GM13977 (cell line): Measurements from ENCODE around the gene MEF2D.

ENCODE experiments used
- DNase-seq: peaks from one replicate; pipeline ENCODE4 v3.0.0; 2012; ENCODE audit warnings: low spot score
- CTCF ChIP-seq: IDR thresholded peaks from 2 replicates; pipeline ENCODE4 v1.5.1; 2012; ENCODE audit warnings: mild to moderate bottlenecking, control low read depth; ENCODE audit not compliant: insufficient read depth; ENCODE audit errors: extremely low read depth, missing control alignments
- in situ Hi-C: fragments of 300-500 bp; cut with MboI; formaldehyde crosslinking; loops from one replicate; pipeline ENCODE4 v1.12.0; 2022; ENCODE audit warnings: low sequenced_read_pairs, low pct_unique_long_range_greater_than_20kb, mixed read lengths, inconsistent platforms; ENCODE audit not compliant: unreplicated experiment

MEF2D gene

GRCh38 chr1:156534424-156535060 lies 34.0 kb upstream of the MEF2D start:
- in situ Hi-C loops, result no loop called here

DNA sequence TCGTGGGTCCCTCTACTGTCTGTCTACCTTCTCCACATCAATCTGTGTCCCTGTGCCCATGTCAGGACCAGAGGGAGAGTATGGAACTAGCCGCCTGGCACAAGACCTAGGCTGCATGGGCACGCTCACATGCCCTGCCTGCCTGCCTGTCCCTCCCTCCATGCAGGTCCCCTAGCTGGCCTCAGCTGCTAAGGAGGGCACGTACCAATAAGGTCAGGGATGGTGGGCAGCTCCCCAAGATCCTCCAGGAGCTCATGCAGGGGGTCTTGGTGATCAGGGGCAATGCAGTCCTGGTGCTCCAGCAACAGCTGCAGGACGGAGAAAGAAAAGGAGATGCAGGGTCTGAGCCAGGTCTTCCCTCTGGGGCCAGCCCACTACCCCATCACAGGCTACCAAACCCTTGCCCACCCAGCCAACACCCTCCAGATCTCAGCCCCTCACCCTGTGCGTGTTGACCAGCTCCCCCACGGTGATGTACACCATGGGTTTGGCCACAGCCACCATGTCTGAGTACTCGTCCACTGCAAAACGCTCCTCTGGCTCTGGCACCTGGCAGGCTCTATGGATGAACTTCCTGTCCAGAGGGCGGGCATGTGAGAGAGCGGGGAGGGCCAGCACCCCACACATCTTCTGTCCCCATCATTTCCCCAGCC lies 33.1 kb upstream of the MEF2D start:
- TF ChIP-seq CTCF, result no peak
- in situ Hi-C loops, result no loop called here

More at GRCh38 chr1:156534424-156535060, 34.0 kb upstream of the MEF2D start:
- no peak for TF ChIP-seq CTCF
- no peak for DNase-seq

GRCh38 chr1:156532374-156532773 lies 31.8 kb upstream of the MEF2D start:
- DNase-seq, result no peak
- in situ Hi-C loops, result no loop called here

More for the DNA sequence above, 33.1 kb upstream of the MEF2D start:
- DNase-seq, result no peak

DNA sequence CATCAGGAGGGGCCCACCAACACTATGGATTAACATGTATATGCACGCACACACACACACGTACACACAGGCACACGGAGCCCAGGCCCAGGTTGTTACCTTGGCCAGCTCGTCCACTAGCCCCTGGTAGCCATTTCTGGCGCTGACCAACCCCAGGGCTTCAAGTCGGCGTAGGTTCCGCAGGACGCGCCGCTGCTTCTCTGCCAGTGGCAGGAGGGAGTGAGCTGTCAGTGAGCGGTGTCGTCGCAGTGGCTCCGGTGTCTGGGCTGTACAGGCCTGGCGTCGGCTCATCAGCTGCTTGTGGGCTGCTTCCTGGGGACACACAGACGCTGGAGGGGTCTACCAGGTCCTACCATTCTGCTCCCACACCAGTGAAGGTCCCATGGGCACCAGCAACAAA lies 29.4 kb upstream of the MEF2D start:
- in situ Hi-C loops, result no loop called here
- no peak for TF ChIP-seq CTCF

More at GRCh38 chr1:156532374-156532773, 31.8 kb upstream of the MEF2D start:
- TF ChIP-seq CTCF, result no peak

DNA sequence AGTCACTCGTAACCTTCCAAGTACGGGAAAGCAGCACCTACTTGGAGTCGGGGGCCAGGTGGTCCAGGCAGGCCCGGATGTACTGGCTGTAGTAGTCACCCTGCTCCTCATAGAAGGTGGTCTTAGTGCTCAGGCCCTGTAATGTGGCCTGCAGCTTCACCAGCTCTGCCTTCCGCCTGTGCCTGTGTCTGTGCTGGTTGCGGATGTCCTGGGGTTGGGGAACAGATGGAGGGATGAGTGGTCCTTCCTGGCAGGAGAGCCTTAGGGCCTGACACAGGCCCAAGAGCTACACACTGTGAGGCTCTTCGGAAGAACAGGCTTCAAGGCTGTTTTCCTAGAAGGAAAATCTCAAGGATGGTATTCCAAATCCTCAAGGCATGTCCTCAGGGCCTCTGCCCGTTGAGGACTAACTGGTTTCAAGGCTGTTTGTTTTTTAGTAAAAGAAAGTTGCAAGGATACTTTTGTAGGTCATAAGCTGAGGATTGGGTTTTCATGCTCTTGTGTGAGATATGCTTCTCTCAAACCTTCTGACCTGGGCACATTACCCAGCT lies 28.4 kb upstream of the MEF2D start:
- in situ Hi-C loops, result no loop called here
- no peak for TF ChIP-seq CTCF
- no peak for DNase-seq

More for the DNA sequence above, 29.4 kb upstream of the MEF2D start:
- no peak for DNase-seq

- TF ChIP-seq CTCF, result no peak
- in situ Hi-C loops, result no loop called here
- DNase-seq, result no peak
Observed at GRCh38 chr1:156528231-156528630, 27.7 kb upstream of the MEF2D start.
